Fibroblast of lung (primary cell): ENCODE results near the gene ASAH2B.
"Not testable (repeated sequence)": the region's sequence is repeated elsewhere in the genome, so short reads cannot be mapped to it uniquely, and the experiment has no call there.

ENCODE experiments used
- EZH2 ChIP-seq: IDR thresholded peaks from 2 replicates; pipeline ENCODE4 v1.5.1; 2012; ENCODE audit warnings: low read length, control low read depth, mild to moderate bottlenecking; ENCODE audit errors: missing control alignments
- TF ChIP-seq, protein P1 (sequence below), 2 donors: IDR thresholded peaks in 1 of 2; conservative IDR thresholded peaks in 1 of 2; 1 replicate in 1 of 2; 2 replicates in 1 of 2; pipeline ENCODE4 v1.5.1; 2011 to 2012; ENCODE audit warnings: low read length in 2 of 2, control low read depth in 1 of 2, inconsistent platforms in 1 of 2, low read depth in 1 of 2, mild to moderate bottlenecking in 1 of 2

DNA sequence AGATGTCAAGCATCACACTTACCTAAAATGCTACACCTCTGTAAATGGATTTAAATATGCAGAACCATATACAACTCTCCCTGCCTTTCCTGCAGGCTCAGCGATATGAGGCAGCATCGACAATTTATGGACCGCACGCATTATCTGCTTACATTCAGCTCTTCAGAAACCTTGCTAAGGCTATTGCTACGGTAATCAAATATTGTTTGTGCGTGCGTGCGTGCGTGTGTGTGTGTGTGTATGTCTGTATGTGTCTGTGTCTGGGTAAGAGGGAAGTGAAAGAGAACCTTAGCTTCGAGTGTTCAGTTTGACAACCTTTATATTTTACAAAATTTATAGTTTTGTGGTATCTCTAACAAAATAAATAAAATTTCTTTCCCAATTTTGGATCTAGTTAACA is 3.1 kb downstream of the ASAH2B start:
- TF ChIP-seq, protein P1, sequence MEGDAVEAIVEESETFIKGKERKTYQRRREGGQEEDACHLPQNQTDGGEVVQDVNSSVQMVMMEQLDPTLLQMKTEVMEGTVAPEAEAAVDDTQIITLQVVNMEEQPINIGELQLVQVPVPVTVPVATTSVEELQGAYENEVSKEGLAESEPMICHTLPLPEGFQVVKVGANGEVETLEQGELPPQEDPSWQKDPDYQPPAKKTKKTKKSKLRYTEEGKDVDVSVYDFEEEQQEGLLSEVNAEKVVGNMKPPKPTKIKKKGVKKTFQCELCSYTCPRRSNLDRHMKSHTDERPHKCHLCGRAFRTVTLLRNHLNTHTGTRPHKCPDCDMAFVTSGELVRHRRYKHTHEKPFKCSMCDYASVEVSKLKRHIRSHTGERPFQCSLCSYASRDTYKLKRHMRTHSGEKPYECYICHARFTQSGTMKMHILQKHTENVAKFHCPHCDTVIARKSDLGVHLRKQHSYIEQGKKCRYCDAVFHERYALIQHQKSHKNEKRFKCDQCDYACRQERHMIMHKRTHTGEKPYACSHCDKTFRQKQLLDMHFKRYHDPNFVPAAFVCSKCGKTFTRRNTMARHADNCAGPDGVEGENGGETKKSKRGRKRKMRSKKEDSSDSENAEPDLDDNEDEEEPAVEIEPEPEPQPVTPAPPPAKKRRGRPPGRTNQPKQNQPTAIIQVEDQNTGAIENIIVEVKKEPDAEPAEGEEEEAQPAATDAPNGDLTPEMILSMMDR (conservative IDR thresholded peaks at IDR 0.05 in 1 of 2, IDR thresholded peaks at IDR 0.05 in 1 of 2; ENCODE audit: low read depth in 1 of 2, low read length in 2 of 2): not testable (repeated sequence)
- not testable (repeated sequence) for TF ChIP-seq EZH2
